GM18951 (cell line): ENCODE data around the gene UBTD1.
"Not testable (repeated sequence)": the region's sequence is repeated elsewhere in the genome, so short reads cannot be mapped to it uniquely, and the experiment has no call there.

ENCODE experiments used
- POLR2A ChIP-seq: IDR thresholded peaks from 4 replicates; pipeline ENCODE4 v1.6.1; 2011; ENCODE audit warnings: mild to moderate bottlenecking; ENCODE audit not compliant: insufficient read length, insufficient read depth; ENCODE audit errors: extremely low read depth
- in situ Hi-C: fragments of 300-500 bp; cut with MboI; formaldehyde crosslinking; loops from one replicate; pipeline ENCODE4 v1.12.0; 2022; ENCODE audit warnings: low sequenced_read_pairs, mixed read lengths, inconsistent platforms; ENCODE audit not compliant: unreplicated experiment

Gene UBTD1

GRCh38 chr10:97466755-97467154 lies 32.0 kb upstream of the UBTD1 start:
- no peak for TF ChIP-seq POLR2A
- in situ Hi-C loops: no loop called here

GRCh38 chr10:97468162-97468561 lies 30.6 kb upstream of the UBTD1 start:
- no peak for TF ChIP-seq POLR2A
- in situ Hi-C loops: no loop called here

GRCh38 chr10:97468781-97469180 lies 29.9 kb upstream of the UBTD1 start:
- in situ Hi-C loops: not testable (repeated sequence)

- in situ Hi-C loops: no loop called here
- no peak for TF ChIP-seq POLR2A
These were observed 23.8 kb upstream of the UBTD1 start for GRCh38 chr10:97474918-97475317.

- no peak for TF ChIP-seq POLR2A
- in situ Hi-C loops: no loop called here
These were observed 22.7 kb upstream of the UBTD1 start for GRCh38 chr10:97475936-97476594.

- in situ Hi-C loops: not testable (repeated sequence)
These were observed 19.3 kb upstream of the UBTD1 start for GRCh38 chr10:97479410-97479809.

GRCh38 chr10:97479939-97480338 lies 18.8 kb upstream of the UBTD1 start:
- no peak for TF ChIP-seq POLR2A
- in situ Hi-C loops: no loop called here

- in situ Hi-C loops: no loop called here
- TF ChIP-seq POLR2A: no peak
These were observed 17.7 kb upstream of the UBTD1 start for GRCh38 chr10:97481071-97481470.

GRCh38 chr10:97482381-97482780 lies 16.3 kb upstream of the UBTD1 start:
- TF ChIP-seq POLR2A: no peak
- in situ Hi-C loops: no loop called here

- TF ChIP-seq POLR2A: no peak
- in situ Hi-C loops: no loop called here
These were observed 15.2 kb upstream of the UBTD1 start for GRCh38 chr10:97483506-97483905.

- TF ChIP-seq POLR2A: no peak
- in situ Hi-C loops: no loop called here
These were observed 14.8 kb upstream of the UBTD1 start for GRCh38 chr10:97483921-97484320.

- in situ Hi-C loops: no loop called here
- TF ChIP-seq POLR2A: no peak
These were observed 13.0 kb upstream of the UBTD1 start for GRCh38 chr10:97485647-97486281.

- in situ Hi-C loops: no loop called here
- TF ChIP-seq POLR2A: no peak
These were observed 8.1 kb upstream of the UBTD1 start for GRCh38 chr10:97490592-97490991.

GRCh38 chr10:97494151-97494550 lies 4.6 kb upstream of the UBTD1 start:
- in situ Hi-C loops: no loop called here
- no peak for TF ChIP-seq POLR2A
